Pancreas (tissue), 10 donors: ENCODE measurements around the gene C15orf39. TPM values are rescaled to one million over a fixed set of nuclear protein-coding genes. Genes with fewer than 3 reads are reported as not detected.

Experiments
- ATAC-seq, 4 donors: fragments of 200-7000 bp; cut with Tn5 transposase; one replicate each; pipeline versions ENCODE4 v1.8.0 to v1.9.1; 2020; ENCODE audit warnings: mild to moderate bottlenecking in 4 of 4, moderate library complexity in 4 of 4
- DNase-seq, 6 donors: peaks; one replicate each; pipeline ENCODE4 v3.0.0-alpha.2; 2020
- FAIRE-seq: peaks from 2 replicates; lab custom pipeline; 2012; peaks lifted over from hg19 to GRCh38; lab: Jason Lieb, UNC
- H3K27ac ChIP-seq, 4 donors: fragments of 200-600 bp; sonication (generic); 1 replicate in 3 of 4; 2 replicates in 1 of 4; pipeline versions ENCODE4 v1.5.0 to v1.8.0; 2020
- H3K27me3 ChIP-seq, 4 donors: fragments of 200-600 bp; one replicate each; pipeline ENCODE4 v1.8.0; 2021
- H3K36me3 ChIP-seq, 3 donors: fragments of 200-600 bp; sonication (generic) in 1 of 3; one replicate each; pipeline versions ENCODE4 v1.5.0 to v1.8.0; 2020 to 2021
- H3K4me1 ChIP-seq, 3 donors: fragments of 200-600 bp; one replicate each; pipeline ENCODE4 v1.8.0; 2021
- H3K4me3 ChIP-seq, 4 donors: fragments of 200-600 bp; sonication (generic) in 2 of 4; one replicate each; pipeline versions ENCODE4 v1.5.0 to v1.8.0; 2020 to 2021
- H3K9me3 ChIP-seq, 4 donors: fragments of 200-600 bp; one replicate each; pipeline ENCODE4 v1.8.0; 2021
- CTCF ChIP-seq, 4 donors: fragments of 200-600 bp; sonication (generic) in 3 of 4; IDR thresholded peaks; one replicate each; pipeline versions ENCODE4 v1.5.0 to v1.8.0; 2021; ENCODE audit warnings: antibody characterized with exemption in 4 of 4
- WGBS, 2 donors: extraction: QIAGEN DNeasy Blood & Tissue Kit; methylation state at CpG; one replicate each; pipeline ENCODE4 v1.1.7; 2013; 5-methylcytosine and 5-hydroxymethylcytosine counted together
- intact Hi-C, 3 donors: fragments of 100-400 bp; cut with DNase I; formaldehyde crosslinking; loops; one replicate each; pipeline versions ENCODE4 v1.11.1 to v1.14.2; 2022
- polyA plus RNA-seq, 2 donors: library from polyadenylated mRNA; stranded (reverse); fragments of 200-250 nt; gene quantifications; one replicate each; pipeline ENCODE4 v1.2.3, GENCODE V29; 2013
- total RNA-seq, 6 donors: library from RNA; stranded (reverse); fragmentation: NEBNext Ultra II Directional in 4 of 6; extraction: Animal tissue kit (Norgen Biotek cat#: 25700) in 4 of 6; gene quantifications; one replicate each; pipeline versions ENCODE4 v1.2.1 to v1.2.4, GENCODE V29; 2021 to 2023
- donor health status: healthy with polysubstance abuse.
- donor health status: DM: no; HTN: no; CAD: no; lungs with moderate emphysema.
- donor health status: DM: no; HTN: no; CAD: no.
- donor health status: control.
- donor health status: control.
- donor health status: Bipolar disorder and iron deficiency.
- donor health status: DM: yes; HTN: yes; CAD: no.
- donor health status: DM: no; HTN: no; CAD: no.
- donor health status: DM: no; HTN: no; CAD: no.
- donor health status: DM: yes; HTN: yes; CAD: no.

C15orf39 gene
- total and polyA plus RNA-seq, 8 donors = 7.9 to 27.4 (median 12.7) TPM

- DNase-seq = peak in 3 of 6 donors; percentile 6 to 32 (median 31)
- ATAC-seq = no peak
- Histone ChIP-seq H3K36me3 (no peaks in the 10 kb centered on the region), H3K27ac (no peak overlapping the region), H3K27me3 (no peaks in the 10 kb centered on the region), H3K4me1 (no peaks in the 10 kb centered on the region), H3K4me3 (no peak overlapping the region), H3K9me3 (no peaks in the 10 kb centered on the region)
- intact Hi-C loops = no loop called here
- FAIRE-seq = no peak
- WGBS, 2 donors = 76 to 79% methylated on average over 17 of the region's 17 CpGs
- no peak for TF ChIP-seq CTCF (IDR thresholded peaks at IDR 0.05)
Observed at GRCh38 chr15:75232826-75233503, 31.3 kb downstream of the C15orf39 start.

- WGBS, 2 donors = 64 to 71% methylated on average over 14 of the region's 14 CpGs
- intact Hi-C loops = no loop called here
- H3K27me3 ChIP-seq = no peaks in the 10 kb centered on the region
Observed at GRCh38 chr15:75233504-75234190, 32.0 kb downstream of the C15orf39 start.

GRCh38 chr15:75234191-75234810 is 32.6 kb downstream of the C15orf39 start:
- no peak for TF ChIP-seq CTCF (IDR thresholded peaks at IDR 0.05)
- intact Hi-C loops = no loop called here
- H3K4me1 ChIP-seq = no peaks in the 10 kb centered on the region

More at GRCh38 chr15:75233504-75234190, 32.0 kb downstream of the C15orf39 start:
- no peak for TF ChIP-seq CTCF (IDR thresholded peaks at IDR 0.05)
- H3K36me3 ChIP-seq = no peaks in the 10 kb centered on the region
- no peak for ATAC-seq
- no peaks in the 10 kb centered on the region for H3K9me3 ChIP-seq
- H3K4me3 ChIP-seq = no peak overlapping the region
- H3K27ac ChIP-seq = no peak overlapping the region
- FAIRE-seq = no peak
- H3K4me1 ChIP-seq = no peaks in the 10 kb centered on the region
- DNase-seq = peak in 3 of 6 donors; percentile 8 to 32 (median 31)

GRCh38 chr15:75235051-75235673 is 33.5 kb downstream of the C15orf39 start:
- Histone ChIP-seq H3K27me3 (no peaks in the 10 kb centered on the region), H3K4me3 (no peak overlapping the region), H3K27ac (no peak overlapping the region), H3K36me3 (no peaks in the 10 kb centered on the region), H3K9me3 (no peaks in the 10 kb centered on the region), H3K4me1 (no peaks in the 10 kb centered on the region)
- TF ChIP-seq CTCF (IDR thresholded peaks at IDR 0.05) = no peak
- 85 to 86% methylated on average over 10 of the region's 10 CpGs for WGBS, 2 donors
- intact Hi-C loops = no loop called here
- FAIRE-seq (no peak), DNase-seq (peak in 3 of 6 donors; percentile 10 to 35 (median 34)), ATAC-seq (no peak)

More at GRCh38 chr15:75234191-75234810, 32.6 kb downstream of the C15orf39 start:
- Histone ChIP-seq H3K9me3 (no peaks in the 10 kb centered on the region), H3K27ac (no peak overlapping the region), H3K4me3 (no peak overlapping the region), H3K36me3 (no peaks in the 10 kb centered on the region), H3K27me3 (no peaks in the 10 kb centered on the region)
- WGBS, 2 donors = 80 to 86% methylated on average over 5 of the region's 5 CpGs
- DNase-seq = peak in 3 of 6 donors; percentile 6 to 34 (median 26)
- FAIRE-seq = no peak
- ATAC-seq = no peak
